B cell (primary cell): ENCODE results near the gene UCKL1. TPM values are rescaled to one million over a fixed set of nuclear protein-coding genes. Genes with fewer than 3 reads are reported as not detected.

Experiments
- ATAC-seq: fragments of 200-7000 bp; cut with Tn5 transposase; one replicate; pipeline ENCODE4 v1.10.0; 2021; ENCODE audit warnings: low read depth, mild to moderate bottlenecking, moderate number of reproducible peaks, moderate library complexity
- CTCF ChIA-PET: fragments of 350-600 bp; sonication (Branson Sonifier 250); formaldehyde crosslinking; loops from one replicate; lab custom pipeline; 2021; ENCODE audit warnings: antibody characterized with exemption, inconsistent platforms; lab: Charles Lee
- POLR2A ChIA-PET: fragments of 350-600 bp; sonication (Branson Sonifier 250); formaldehyde crosslinking; loops from one replicate; lab custom pipeline; 2021; ENCODE audit warnings: antibody characterized with exemption; lab: Charles Lee
- DNase-seq: peaks from one replicate; pipeline ENCODE4 v3.0.0; 2013
- H2AFZ ChIP-seq: 2 replicates; pipeline ENCODE4 v1.6.1; 2012; ENCODE audit warnings: mild to moderate bottlenecking, low read depth, low read length; ENCODE audit not compliant: insufficient read depth, poor library complexity, severe bottlenecking
- H3K27ac ChIP-seq, 2 donors: 1 replicate in 1 of 2; 2 replicates in 1 of 2; pipeline ENCODE4 v1.5.1; 2012 to 2013; ENCODE audit warnings: low read length in 2 of 2, mild to moderate bottlenecking in 2 of 2, moderate library complexity in 1 of 2
- H3K27me3 ChIP-seq, 4 experiments: fragments of 200-600 bp in 1 of 4; sonication (generic) in 1 of 4; replicated peaks in 1 of 4; 1 replicate in 2 of 4; 2 replicates in 2 of 4; pipeline versions ENCODE4 v1.6.1 to v1.7.0; 2013 to 2016; ENCODE audit warnings: low read length in 3 of 4, mild to moderate bottlenecking in 2 of 4, mixed read lengths in 1 of 4, moderate library complexity in 1 of 4; ENCODE audit not compliant: insufficient read depth in 4 of 4, control insufficient read depth in 3 of 4; ENCODE audit errors: control extremely low read depth in 1 of 4
- H3K36me3 ChIP-seq, 2 experiments: replicated peaks in 1 of 2; 1 replicate in 1 of 2; 2 replicates in 1 of 2; pipeline versions ENCODE4 v1.6.1 to v1.7.1; 2013; ENCODE audit warnings: low read length in 1 of 2; ENCODE audit not compliant: insufficient read depth in 2 of 2, control insufficient read depth in 1 of 2; ENCODE audit errors: control extremely low read depth in 1 of 2, extremely low read depth in 1 of 2
- H3K4me1 ChIP-seq, 2 donors: fragments of 200-600 bp in 1 of 2; sonication (generic) in 1 of 2; 1 replicate in 1 of 2; 2 replicates in 1 of 2; pipeline versions ENCODE4 v1.5.1 to v1.6.1; 2013 to 2017; ENCODE audit warnings: low read length in 2 of 2; ENCODE audit not compliant: control insufficient read depth in 2 of 2, insufficient read depth in 2 of 2
- H3K4me2 ChIP-seq: replicated peaks from 2 replicates; pipeline ENCODE3; 2012; ENCODE audit warnings: mild to moderate bottlenecking, low read depth, low read length; ENCODE audit not compliant: poor library complexity, severe bottlenecking
- H3K4me3 ChIP-seq, 5 experiments: fragments of 200-600 bp in 1 of 5; sonication (generic) in 1 of 5; 1 replicate in 3 of 5; 2 replicates in 2 of 5; pipeline versions ENCODE4 v1.5.1 to v1.7.0; 2011 to 2016; ENCODE audit warnings: low read length in 4 of 5, mild to moderate bottlenecking in 4 of 5, low read depth in 2 of 5, control low read depth in 1 of 5, moderate library complexity in 1 of 5; ENCODE audit not compliant: insufficient read depth in 1 of 5; ENCODE audit errors: control extremely low read depth in 1 of 5, extremely low read depth in 1 of 5
- H3K79me2 ChIP-seq: fragments of 200-600 bp; sonication (generic); one replicate; pipeline ENCODE4 v1.6.0; 2016; ENCODE audit warnings: low read length; ENCODE audit not compliant: control insufficient read depth, insufficient read depth
- H3K9ac ChIP-seq: fragments of 200-600 bp; sonication (generic); 2 replicates; pipeline ENCODE4 v1.6.1; 2017; ENCODE audit warnings: mild to moderate bottlenecking, low read length, moderate library complexity
- H3K9me3 ChIP-seq, 3 donors: one replicate each; pipeline versions ENCODE4 v1.6.1 to v1.7.1; 2013; ENCODE audit warnings: low read length in 2 of 3; ENCODE audit not compliant: control insufficient read depth in 2 of 3, insufficient read depth in 1 of 3; ENCODE audit errors: control extremely low read depth in 1 of 3
- H4K20me1 ChIP-seq: 2 replicates; pipeline ENCODE4 v1.6.0; 2012; ENCODE audit warnings: mild to moderate bottlenecking, low read length; ENCODE audit not compliant: insufficient read depth, control insufficient read depth, poor library complexity, severe bottlenecking
- H3K27ac Mint-ChIP-seq: one replicate; pipeline ENCODE4 v1.8.0; 2021; ENCODE audit warnings: mixed read lengths
- H3K27me3 Mint-ChIP-seq: one replicate; pipeline ENCODE4 v1.8.0; 2021; ENCODE audit warnings: mixed read lengths
- H3K4me1 Mint-ChIP-seq: one replicate; pipeline ENCODE4 v1.8.0; 2021; ENCODE audit warnings: mixed read lengths
- H3K4me3 Mint-ChIP-seq: one replicate; pipeline ENCODE4 v1.8.0; 2021; ENCODE audit warnings: mixed read lengths
- H3K9me3 Mint-ChIP-seq: one replicate; pipeline ENCODE4 v1.8.0; 2022; ENCODE audit warnings: mixed read lengths; ENCODE audit not compliant: insufficient read depth
- EZH2 ChIP-seq: IDR thresholded peaks from 2 replicates; pipeline ENCODE4 v1.6.1; 2012; ENCODE audit warnings: borderline replicate concordance, low read depth, mild to moderate bottlenecking, moderate library complexity, low read length; ENCODE audit not compliant: insufficient read depth, poor library complexity, severe bottlenecking
- WGBS: methylation state at CpG from one replicate; pipeline ENCODE4 v1.1.5; 2013; ENCODE audit warnings: missing lambda C conversion rate; ENCODE audit not compliant: insufficient coverage; 5-methylcytosine and 5-hydroxymethylcytosine counted together
- intact Hi-C: fragments of 100-400 bp; cut with micrococcal nuclease; formaldehyde crosslinking; loops from one replicate; pipeline ENCODE4 v1.10.0; 2022
- polyA plus RNA-seq: library from polyadenylated mRNA; depleted of rRNA; stranded (reverse); fragments of >200 nt; gene quantifications from 2 replicates; pipeline ENCODE4 v1.2.3, GENCODE V29; 2012
- total RNA-seq, 2 donors: library from RNA; stranded (reverse); fragments of 120-200 nt in 1 of 2; gene quantifications; 1 replicate in 1 of 2; 2 replicates in 1 of 2; pipeline versions ENCODE4 v1.2.3 to v1.2.4, GENCODE V29; 2013 to 2022
- TF ChIP-seq, protein P1 (sequence below): fragments of 200-600 bp; IDR thresholded peaks from one replicate; pipeline ENCODE4 v1.8.0; 2022; ENCODE audit warnings: antibody characterized with exemption, mild to moderate bottlenecking

The UCKL1 gene
- total and polyA plus RNA-seq, 2 donors (not counting 1 experiment from before 2014, with no cell fraction given): 106 to 199 TPM

DNA sequence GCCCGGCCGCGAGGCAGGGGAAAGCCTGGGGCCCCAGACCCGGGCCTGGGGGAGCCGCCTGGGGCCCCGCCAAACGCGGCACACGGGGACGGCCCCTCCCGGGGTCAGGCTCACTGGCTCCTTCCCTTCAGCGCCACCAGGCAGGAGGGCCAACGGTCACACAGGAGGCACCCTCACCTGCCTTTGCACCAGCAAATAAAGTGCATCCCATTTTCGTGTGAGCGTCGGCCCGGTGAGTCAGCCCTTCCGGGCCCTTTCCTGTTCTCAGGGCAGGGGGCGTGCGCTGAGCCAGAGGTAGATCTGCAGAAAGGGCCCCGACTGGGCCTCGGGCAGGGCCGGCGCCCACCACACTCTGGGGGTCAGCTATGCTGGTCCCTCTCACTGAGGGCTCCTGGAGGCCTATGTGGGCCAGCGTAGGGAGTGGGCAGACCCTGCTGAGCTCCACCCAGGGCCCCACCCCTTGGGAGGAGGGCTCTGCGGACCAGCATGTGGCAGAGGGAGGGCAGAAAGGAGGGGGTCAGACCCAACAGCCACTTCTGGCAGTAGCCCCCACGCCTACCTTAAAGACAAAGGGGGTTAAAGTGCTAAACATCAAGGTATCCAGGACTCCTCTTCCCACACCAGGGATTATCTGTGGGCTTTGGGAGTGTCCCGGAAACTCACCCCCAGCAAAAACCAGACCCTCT is 931 bp upstream of the UCKL1 start:
- H3K79me2 ChIP-seq: peaks cover 40% of the 10 kb centered on the region
- Mint-ChIP-seq H3K9me3 (no peaks in the 10 kb centered on the region), H3K27ac (peak overlapping the region; percentile 81), H3K4me1 (peaks cover 30% of the 10 kb centered on the region), H3K27me3 (no peaks in the 10 kb centered on the region), H3K4me3 (peak overlapping the region; percentile 90)
- peak overlapping the region; percentile 74 for H2AFZ ChIP-seq
- POLR2A ChIA-PET: interaction anchor here (0.8 to 2.0 kb wide), 5 partner anchors 17 to 143 kb away, joined by 3 to 9 read pairs (median 4); partner anchors contain the start of genes TCEA2 and TPD52L2
- H3K4me3 ChIP-seq: peak overlapping the region; percentile 36 to 84 (median 66)
- H3K9me3 ChIP-seq: no peaks in the 10 kb centered on the region
- H3K27me3 ChIP-seq: no peaks in the 10 kb centered on the region
- peaks cover 0 to under 1% of the 10 kb centered on the region in 2 experiments for H3K36me3 ChIP-seq
- DNase-seq (peak; percentile 69), ATAC-seq (peak; percentile 16)
- intact Hi-C loops: loop anchor here (2.0 to 5.0 kb wide), 3 partner anchors 120 to 436 kb away; partner anchors contain the start of genes PPDPF, PTK6 and RGS19
- peaks cover 37% of the 10 kb centered on the region for H4K20me1 ChIP-seq
- H3K4me1 ChIP-seq: peaks cover 28 to 38% of the 10 kb centered on the region in 2 donors
- peak overlapping the region; percentile 44 to 48 for H3K27ac ChIP-seq
- CTCF ChIA-PET: interaction anchor here (1.1 to 3.8 kb wide), 3 partner anchors 17 to 419 kb away, joined by 3 to 15 read pairs (median 7); partner anchors contain the start of gene PTK6
- 1% methylated on average over 26 of the region's 28 CpGs for WGBS
- H3K4me2 ChIP-seq: peak overlapping the region; percentile 92
- TF ChIP-seq, protein P1, sequence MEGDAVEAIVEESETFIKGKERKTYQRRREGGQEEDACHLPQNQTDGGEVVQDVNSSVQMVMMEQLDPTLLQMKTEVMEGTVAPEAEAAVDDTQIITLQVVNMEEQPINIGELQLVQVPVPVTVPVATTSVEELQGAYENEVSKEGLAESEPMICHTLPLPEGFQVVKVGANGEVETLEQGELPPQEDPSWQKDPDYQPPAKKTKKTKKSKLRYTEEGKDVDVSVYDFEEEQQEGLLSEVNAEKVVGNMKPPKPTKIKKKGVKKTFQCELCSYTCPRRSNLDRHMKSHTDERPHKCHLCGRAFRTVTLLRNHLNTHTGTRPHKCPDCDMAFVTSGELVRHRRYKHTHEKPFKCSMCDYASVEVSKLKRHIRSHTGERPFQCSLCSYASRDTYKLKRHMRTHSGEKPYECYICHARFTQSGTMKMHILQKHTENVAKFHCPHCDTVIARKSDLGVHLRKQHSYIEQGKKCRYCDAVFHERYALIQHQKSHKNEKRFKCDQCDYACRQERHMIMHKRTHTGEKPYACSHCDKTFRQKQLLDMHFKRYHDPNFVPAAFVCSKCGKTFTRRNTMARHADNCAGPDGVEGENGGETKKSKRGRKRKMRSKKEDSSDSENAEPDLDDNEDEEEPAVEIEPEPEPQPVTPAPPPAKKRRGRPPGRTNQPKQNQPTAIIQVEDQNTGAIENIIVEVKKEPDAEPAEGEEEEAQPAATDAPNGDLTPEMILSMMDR: no peak
- no peak for TF ChIP-seq EZH2
- peak overlapping the region; percentile 49 for H3K9ac ChIP-seq

DNA sequence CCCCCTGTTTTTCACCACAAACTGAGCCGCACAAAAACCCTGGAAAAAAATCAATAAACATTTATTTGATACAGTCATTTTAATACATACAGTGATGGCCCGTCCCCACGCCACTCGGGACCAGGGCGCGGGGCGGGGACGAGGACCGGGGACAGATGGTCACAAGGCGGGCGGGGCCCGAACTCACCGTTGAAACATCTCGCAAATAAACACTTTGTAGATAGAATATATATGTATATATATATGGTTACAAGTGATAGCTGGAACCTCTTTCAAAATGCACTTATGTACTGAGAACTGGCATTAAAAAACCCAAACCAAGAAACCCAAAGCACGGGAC is 418 bp upstream of the UCKL1 start:
- Histone ChIP-seq H3K27ac (peak overlapping the region; percentile 34 to 48), H3K79me2 (peaks cover 45% of the 10 kb centered on the region), H3K27me3 (no peaks in the 10 kb centered on the region), H4K20me1 (peaks cover 43% of the 10 kb centered on the region), H2AFZ (peak overlapping the region; percentile 74), H3K9me3 (no peaks in the 10 kb centered on the region), H3K4me3 (peak overlapping the region; percentile 36 to 84 (median 66)), H3K4me2 (peak overlapping the region; percentile 92), H3K9ac (peak overlapping the region; percentile 49), H3K36me3 (no peaks in the 10 kb centered on the region), H3K4me1 (peaks cover 33 to 43% of the 10 kb centered on the region in 2 donors)
- H3K27me3 Mint-ChIP-seq: no peaks in the 10 kb centered on the region
- TF ChIP-seq EZH2: no peak
- TF ChIP-seq, protein P1: no peak
- H3K4me1 Mint-ChIP-seq: peaks cover 33% of the 10 kb centered on the region
- H3K9me3 Mint-ChIP-seq: no peaks in the 10 kb centered on the region
- POLR2A ChIA-PET: interaction anchor here (0.8 to 2.0 kb wide), 8 partner anchors 17 to 419 kb away, joined by 3 to 9 read pairs (median 6); partner anchors contain the start of genes ARFRP1, PRPF6, PTK6 and SAMD10
- ATAC-seq (peak; percentile 6), DNase-seq (no peak)
- intact Hi-C loops: loop anchor here (1.0 to 5.0 kb wide), 7 partner anchors 25 to 436 kb away; partner anchors contain the start of genes ARFRP1, DNAJC5, PPDPF and PRPF6
- under 1% methylated on average over 8 of the region's 15 CpGs for WGBS
- H3K27ac Mint-ChIP-seq: peak overlapping the region; percentile 88
- CTCF ChIA-PET: interaction anchor here (0.6 to 3.8 kb wide), 10 partner anchors 17 to 419 kb away, joined by 3 to 15 read pairs (median 4); partner anchors contain the start of genes PTK6, SAMD10 and TPD52L2
- H3K4me3 Mint-ChIP-seq: peak overlapping the region; percentile 90
